ENCODE measurements around the gene SH3D21.

SH3D21 gene

DNA sequence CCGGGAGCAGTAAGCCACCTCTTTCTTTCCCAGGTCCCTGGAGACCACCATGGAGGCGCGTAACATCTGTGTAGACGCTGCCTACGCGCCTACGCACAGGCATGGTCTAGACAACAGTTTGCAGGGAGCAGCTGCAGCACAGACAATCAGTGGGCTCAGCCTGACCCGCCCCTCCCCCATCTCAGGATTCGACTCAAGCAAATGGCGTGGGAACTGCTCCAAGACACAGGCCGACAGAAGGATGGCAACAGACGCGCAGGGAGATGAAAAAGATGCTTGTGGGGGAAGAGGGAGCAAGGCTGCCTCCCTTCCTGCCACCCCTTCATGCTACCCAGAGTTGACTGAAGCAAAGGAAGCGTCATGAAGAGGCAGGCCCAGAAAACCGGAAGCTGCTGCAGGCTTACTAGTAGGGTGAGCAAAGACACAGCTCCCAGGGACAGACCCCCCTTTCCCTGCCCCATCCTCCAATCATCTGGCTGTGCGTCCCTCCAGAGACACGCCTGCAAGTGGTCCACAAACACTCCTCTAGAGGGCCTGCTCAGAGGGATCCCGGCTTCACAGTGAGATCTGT lies 60.0 kb downstream of the SH3D21 start:
- peak; percentile 84 to 97 for DNase-seq

DNA sequence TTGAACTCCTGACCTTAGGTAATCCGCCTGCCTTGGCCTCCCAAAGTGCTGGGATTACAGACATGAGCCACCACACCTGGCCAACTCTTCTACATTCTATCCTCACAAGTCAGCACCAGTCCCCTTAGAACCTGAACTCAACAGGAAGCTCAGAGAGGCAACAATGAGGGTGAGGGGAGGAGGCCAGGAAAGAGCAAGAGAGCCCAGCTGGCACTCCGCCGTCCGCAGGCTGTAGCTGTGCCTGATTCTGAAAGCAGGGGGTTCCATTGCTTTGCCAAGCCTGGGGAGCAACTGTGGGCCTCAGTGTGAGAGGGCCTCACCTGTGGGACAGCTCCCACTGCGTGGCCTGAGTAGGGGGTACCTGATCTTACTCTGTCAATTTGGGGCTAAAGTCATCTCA lies 60.9 kb downstream of the SH3D21 start:
- no peak for DNase-seq

DNA sequence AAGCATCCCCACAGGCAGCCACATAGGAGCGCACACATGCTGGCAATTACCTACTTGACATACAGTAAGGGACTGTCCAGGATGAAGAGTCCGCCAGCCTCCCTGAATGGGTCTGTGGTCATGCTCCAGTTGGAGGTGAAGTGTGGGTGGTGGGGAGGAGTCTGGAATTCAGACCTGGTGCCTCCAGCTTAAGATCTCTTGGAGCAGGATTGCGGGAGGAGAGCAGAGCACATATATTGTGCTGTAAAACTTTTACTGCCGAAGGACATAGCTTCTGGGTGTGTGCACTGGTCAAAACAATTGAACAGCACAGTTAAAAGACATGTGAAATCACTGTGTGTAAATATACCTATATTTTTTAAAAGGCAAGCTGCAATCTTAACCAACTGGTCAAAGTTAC lies 61.6 kb downstream of the SH3D21 start:
- no peak for DNase-seq

DNA sequence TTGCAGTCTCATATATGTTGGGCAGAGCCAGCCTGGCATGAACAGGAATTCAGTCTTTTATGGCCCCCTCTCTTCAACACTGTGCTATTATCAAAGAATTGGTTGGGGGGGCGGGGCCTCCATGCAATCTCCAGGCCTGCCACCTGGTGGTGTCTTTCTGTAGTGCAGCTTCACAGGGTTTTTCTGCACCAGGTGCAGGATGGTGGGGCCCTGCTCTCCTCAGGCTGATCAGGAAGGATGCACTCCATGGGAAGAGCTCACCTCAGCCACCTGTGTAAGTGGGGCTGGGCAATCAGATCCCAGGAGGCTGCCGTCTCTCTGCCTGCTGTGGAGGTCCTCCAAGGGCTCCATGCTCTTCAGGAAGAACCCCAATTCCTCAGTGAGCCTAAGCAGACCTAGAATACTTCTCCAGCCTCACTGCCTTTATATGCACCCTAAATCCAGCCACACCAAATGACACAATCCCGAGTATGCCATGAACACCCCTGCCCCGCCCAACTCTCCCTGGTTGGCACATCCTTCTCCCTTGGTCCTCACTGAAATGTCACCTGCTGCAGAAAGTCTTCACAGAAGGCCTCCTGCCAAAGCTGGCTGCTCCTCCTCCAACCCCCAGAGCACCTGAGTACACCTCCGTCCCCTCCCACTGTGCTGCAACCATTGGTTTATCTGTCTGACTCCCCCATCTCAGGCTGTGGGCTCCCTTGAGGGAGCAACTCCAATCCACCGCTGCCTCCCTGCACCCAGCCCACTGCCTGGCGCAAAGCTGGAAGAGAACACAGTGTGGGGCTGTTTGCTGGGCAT lies 63.1 kb downstream of the SH3D21 start:
- peak; percentile 44 to 79 for DNase-seq
